ENCODE data around the gene NUTM2B.
"Not testable (repeated sequence)": the region's sequence is repeated elsewhere in the genome, so short reads cannot be mapped to it uniquely, and the experiment has no call there.

DNA sequence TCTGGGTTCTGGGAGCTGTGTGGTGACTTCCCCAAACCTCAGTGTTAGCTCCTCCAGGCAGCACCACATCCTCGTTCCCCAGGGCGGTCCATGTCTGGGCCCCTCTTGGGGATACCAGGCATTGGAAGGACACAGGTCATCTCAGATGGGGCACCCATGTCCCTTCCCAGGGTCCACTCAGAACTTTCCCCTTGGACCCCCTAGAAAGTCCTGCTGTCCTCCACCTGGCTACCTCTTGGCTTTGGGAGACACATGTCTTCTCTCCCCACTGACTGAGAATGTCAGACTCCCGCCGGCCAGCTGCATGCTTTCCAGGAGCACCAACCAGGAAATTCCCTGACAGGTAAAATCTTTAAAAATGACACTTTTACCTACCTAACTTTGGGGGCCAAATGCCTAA, 16.4 kb upstream of the NUTM2B start:
- TF ChIP-seq, protein P1, sequence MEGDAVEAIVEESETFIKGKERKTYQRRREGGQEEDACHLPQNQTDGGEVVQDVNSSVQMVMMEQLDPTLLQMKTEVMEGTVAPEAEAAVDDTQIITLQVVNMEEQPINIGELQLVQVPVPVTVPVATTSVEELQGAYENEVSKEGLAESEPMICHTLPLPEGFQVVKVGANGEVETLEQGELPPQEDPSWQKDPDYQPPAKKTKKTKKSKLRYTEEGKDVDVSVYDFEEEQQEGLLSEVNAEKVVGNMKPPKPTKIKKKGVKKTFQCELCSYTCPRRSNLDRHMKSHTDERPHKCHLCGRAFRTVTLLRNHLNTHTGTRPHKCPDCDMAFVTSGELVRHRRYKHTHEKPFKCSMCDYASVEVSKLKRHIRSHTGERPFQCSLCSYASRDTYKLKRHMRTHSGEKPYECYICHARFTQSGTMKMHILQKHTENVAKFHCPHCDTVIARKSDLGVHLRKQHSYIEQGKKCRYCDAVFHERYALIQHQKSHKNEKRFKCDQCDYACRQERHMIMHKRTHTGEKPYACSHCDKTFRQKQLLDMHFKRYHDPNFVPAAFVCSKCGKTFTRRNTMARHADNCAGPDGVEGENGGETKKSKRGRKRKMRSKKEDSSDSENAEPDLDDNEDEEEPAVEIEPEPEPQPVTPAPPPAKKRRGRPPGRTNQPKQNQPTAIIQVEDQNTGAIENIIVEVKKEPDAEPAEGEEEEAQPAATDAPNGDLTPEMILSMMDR (IDR thresholded peaks at IDR 0.05; ENCODE audit: insufficient read depth, low read length, poor library complexity, severe bottlenecking), result not testable (repeated sequence)
- not testable (repeated sequence) for TF ChIP-seq EZH2phosphoT487 (conservative IDR thresholded peaks at IDR 0.05; ENCODE audit: low read length)
